AML-193 (cell line): Measurements from ENCODE around the gene SAMD8.
"Not testable (repeated sequence)": the region's sequence is repeated elsewhere in the genome, so short reads cannot be mapped to it uniquely, and the experiment has no call there.

Source experiments
- DNase-seq, 2 experiments: peaks; one replicate each; lab custom pipeline; 2025; lab: John Stamatoyannopoulos, UW

Gene SAMD8

DNA sequence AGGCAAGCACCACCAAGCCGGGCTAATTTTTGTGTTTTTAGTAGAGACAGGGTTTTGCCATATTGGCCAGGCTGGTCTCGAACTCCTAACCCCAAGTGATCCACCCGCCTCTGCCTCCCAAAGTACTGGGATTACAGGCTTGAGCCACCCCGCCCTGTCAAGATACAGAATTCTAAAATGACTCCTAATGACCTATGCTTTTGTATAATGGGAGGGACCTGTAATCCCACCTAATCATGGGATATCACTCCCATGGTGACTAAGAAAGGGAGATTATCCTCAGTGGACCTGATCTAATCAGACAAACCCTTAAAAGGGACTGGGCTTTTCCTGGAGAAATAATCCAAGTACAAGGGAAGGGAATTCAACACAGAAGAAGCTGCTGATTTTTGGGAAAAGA is 28.8 kb downstream of the SAMD8 start:
- DNase-seq = no peak

- no peak for DNase-seq
Measured at GRCh38 chr10:75143353-75143752, 31.9 kb downstream of the SAMD8 start.

GRCh38 chr10:75145590-75145989 is 34.1 kb downstream of the SAMD8 start:
- DNase-seq = no peak

GRCh38 chr10:75146780-75147179 is 35.3 kb downstream of the SAMD8 start:
- no peak for DNase-seq

GRCh38 chr10:75150656-75151055 is 39.2 kb downstream of the SAMD8 start:
- no peak for DNase-seq

DNA sequence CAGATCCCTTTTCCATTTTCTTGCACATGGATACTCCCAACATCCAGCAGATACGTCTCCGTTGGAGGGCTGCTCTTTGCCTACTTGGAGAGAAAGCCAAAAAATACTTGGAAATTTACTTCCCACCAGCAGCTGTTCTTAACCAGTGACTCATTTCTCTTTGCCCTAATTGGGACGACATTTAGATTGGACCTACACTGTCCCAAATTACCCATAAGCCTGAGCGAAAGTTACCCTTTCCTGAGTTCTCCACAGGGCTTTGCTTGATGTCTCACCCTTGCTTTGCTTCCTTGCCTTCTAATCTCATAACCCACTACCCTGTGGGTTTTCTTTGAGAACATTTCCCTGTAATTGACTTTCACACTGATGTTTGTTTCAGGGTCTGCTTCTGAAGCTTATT is 48.1 kb downstream of the SAMD8 start:
- no peak for DNase-seq

DNA sequence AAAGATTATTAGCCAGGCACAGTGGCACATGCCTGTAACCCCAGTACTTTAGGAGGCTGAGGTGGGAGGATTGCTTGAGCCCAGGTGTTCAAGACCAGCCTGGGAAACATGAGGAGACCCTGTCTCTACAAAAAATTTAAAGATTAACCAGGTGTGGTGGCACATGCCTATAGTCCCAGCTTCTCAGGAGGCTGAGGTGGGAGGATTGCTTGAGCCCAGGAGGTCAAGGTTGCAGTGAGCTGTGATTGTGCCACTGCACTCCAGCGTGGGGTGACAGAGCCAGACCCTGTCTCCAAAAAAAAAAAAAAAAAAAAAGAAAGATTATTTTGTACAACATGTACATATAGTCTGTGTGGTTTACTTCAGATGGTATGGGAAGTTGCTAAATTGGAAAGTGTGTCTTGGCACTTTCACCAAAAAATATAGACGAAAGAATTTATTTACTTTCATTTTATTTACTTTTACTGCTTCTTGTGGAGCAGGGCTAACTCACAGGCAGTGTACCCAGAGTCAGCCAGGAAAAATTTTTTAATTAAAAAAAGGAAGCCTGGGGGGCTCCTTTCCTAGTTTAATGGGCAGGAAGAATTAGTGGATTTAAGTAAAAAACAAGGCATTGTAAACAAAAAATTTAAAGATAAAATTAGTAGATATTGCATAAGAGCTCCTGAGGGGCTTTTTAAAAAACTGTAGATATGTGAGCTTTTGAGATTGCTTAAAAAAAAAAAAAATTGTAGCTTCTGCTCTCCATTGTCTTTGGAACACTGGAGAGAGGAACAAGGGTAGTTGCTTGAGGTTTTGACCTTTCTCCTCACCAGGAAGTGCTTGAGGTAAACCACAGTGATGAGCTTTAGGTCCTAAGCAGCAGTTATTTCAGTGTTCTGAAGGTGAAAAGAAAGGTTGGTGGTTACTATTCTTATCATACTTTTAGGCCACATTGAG is 54.5 kb downstream of the SAMD8 start:
- DNase-seq = peak; percentile 77 to 84

DNA sequence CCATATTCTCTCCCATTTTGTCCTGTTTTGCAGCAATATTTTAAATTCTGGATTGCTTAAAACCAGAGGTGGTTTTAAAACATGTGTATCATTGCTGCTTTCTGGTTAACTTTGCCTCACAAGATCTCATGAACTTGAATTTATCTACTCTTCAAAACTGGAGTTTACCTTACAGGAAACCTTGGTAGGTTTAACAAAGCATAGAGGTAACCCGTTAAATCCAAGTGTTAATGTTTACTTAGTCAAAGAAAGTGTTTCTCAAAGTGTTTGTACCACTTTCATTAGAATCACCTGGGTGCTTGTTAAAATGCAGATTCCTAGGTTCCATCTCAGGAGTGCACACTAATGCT is 55.1 kb downstream of the SAMD8 start:
- DNase-seq = no peak

GRCh38 chr10:75168275-75168674 is 56.8 kb downstream of the SAMD8 start:
- no peak for DNase-seq

DNA sequence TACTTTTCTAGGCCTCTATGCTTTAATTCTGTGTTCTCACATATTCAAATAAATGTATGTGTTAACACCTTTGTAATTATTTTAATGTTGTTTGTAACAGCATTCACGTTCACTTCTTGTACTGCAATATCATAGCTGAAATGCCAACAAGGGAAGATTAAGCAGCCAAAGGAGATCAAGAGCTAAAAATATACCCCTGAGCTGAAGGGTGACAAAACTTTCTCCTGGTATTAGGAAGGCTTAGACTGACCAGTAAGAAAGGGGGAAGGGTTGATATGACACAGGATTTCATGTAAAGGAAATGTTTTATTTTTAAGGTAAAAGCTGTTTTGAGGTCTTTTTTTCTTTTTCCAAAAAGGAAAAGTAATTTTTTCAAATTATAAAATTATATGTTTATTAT is 58.8 kb downstream of the SAMD8 start:
- DNase-seq = no peak

DNA sequence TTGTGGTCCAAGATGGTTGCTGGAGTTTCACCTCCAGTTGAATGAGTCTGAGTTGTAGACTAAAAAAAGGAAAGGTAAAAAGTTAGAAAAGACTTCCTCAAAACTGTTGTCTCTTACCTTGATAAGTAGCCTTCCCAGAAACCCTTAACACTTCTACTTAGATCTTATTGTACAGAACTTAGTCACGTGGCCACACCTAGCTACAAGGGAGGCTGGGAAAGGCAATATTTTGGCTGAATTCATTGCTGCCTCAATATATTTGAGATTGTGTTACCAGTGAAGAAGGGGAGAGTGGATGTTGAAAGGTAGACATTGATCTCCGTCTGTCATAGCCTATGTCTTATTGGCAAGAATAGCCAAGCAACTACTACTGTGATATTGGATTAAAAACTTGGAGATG is 63.6 kb downstream of the SAMD8 start:
- DNase-seq = no peak

DNA sequence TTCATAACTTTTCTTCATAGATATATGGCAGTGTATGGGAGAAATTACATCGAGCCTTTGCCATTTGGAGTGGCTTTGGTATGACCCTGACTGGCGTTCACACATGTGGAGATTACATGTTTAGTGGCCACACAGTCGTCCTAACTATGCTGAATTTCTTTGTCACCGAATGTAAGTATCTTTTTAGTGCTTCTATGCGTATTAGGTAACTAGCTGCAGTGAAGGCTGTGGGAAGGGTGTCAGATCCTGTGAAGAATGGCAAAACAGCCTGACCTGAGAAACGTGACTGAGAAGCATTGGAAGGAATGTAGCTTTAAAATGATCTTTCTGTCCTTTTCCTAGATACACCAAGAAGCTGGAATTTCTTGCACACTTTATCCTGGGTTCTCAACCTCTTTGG is 64.6 kb downstream of the SAMD8 start:
- no peak for DNase-seq

DNA sequence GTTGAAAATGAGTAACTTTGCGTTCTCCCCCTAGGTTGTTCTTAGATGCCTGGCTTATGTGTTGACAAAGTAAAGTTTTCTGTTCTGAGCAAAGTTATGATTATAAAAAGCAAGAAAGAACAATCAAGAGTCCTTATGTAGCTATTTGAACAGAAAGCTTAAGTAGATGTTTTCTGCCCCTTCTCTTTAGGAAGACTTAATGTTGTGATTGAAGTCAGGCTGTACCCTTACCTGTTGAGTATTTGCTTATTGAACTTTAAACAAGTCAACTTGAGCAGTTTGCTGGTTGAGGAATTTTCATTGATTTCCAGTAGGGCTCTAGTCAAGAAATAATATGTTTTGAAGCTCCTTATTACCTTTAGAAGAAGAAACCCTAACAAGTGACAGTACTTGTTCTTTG is 65.3 kb downstream of the SAMD8 start:
- no peak for DNase-seq

- no peak for DNase-seq
Measured at GRCh38 chr10:75179657-75180177, 68.3 kb downstream of the SAMD8 start.

DNA sequence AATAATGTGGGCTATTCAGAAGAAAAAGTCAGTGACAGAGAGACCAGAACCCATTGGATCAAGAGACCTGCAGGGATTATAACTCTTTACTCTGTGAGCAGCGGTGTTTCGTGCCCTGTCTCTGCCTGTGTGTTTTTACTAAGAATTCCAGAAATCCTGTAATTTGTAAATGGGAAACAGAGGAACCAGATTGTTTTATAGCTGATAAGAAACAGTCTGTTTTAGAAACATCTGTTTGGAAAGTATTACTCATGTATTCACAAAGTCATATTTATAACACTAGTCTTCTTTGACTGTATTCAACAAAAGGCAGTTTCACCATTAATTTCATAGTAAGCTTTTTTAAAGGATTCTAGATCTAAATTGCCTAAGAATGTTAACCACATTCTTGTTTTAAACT is 69.1 kb downstream of the SAMD8 start:
- DNase-seq = no peak

- no peak for DNase-seq
Measured at GRCh38 chr10:75181073-75181472, 69.6 kb downstream of the SAMD8 start.

DNA sequence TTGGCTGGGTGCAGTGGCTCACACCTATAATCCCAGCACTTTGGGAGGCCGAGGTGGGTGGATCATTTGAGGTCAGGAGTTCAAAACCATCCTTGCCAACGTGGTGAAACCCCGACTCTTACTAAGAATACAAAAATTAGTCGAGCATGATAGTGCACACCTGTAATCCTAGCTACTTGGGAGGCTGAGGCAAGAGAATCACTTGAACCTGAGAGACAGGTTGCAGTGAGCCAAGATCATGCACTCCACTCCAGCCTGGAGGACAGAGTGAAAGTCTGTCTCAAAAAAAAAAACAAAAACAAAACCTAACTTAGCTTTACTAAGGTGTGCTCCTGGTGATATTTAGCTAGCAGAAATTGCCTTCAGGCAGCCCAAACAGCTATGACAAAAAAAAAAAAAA is 74.9 kb downstream of the SAMD8 start:
- DNase-seq = no peak

DNA sequence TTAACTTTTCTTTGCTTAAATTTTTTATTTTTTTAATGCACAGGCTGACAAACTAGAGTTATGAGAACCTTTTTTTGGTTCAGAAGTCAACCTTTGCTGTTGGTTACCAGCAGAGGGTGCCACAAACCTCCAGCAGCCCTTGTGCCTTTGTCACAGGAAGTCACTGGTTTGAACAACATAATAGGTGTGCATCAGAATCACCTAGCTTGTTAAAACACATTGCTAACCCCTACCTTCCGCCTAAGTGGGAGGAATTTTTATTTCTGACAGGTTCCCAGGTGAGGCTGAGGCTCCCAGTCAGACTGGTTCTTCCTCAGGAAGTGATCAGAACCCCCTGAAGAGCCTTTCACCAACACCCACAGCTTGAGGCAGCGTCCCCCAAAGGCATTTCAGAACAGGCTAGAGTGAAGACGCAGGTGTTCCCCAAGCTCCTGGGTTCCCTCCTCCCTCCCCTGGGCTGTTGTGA is 76.5 kb downstream of the SAMD8 start:
- peak; percentile 53 to 56 for DNase-seq

- DNase-seq = not testable (repeated sequence)
Measured at GRCh38 chr10:75188522-75188921, 77.1 kb downstream of the SAMD8 start.

DNA sequence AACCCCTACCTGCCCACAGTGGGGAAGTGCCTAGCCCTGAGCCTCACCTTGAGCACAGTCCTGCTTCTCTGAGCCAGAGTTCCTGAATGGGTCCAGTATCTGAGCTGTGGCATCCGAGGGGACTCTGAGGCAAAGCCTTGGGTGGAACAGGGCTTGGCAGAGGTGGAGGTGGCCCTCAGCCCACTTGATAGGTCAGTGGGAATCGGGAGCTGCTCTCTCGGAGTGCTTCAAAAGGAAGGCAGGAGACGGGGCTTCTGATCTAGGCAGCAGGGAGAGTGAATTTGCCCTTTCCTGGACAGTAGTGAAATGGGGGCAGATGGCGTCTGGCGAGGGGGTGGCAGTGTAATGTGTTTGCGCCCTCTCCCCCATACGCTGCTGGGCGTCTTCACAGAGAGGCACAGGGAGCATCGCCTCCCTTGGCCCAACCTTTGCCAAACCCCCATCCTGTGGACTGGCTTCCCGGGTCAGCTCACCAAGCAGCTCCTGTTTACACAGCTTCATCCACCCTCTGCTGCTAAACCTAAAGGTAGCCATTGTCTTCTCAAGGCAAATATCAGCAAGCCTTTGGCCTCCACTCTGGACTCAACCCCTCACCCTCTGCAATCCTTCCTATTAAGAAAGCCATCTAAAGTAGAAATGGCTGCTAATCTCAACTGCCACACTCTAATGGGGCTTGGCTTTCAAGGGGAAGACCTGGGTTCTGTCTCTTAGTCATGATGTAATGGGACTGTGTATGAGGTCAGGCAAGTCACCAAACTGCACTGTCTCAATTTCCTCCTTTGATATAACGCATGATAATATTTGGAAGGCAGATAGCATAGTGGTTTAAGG is 78.0 kb downstream of the SAMD8 start:
- DNase-seq = no peak

DNA sequence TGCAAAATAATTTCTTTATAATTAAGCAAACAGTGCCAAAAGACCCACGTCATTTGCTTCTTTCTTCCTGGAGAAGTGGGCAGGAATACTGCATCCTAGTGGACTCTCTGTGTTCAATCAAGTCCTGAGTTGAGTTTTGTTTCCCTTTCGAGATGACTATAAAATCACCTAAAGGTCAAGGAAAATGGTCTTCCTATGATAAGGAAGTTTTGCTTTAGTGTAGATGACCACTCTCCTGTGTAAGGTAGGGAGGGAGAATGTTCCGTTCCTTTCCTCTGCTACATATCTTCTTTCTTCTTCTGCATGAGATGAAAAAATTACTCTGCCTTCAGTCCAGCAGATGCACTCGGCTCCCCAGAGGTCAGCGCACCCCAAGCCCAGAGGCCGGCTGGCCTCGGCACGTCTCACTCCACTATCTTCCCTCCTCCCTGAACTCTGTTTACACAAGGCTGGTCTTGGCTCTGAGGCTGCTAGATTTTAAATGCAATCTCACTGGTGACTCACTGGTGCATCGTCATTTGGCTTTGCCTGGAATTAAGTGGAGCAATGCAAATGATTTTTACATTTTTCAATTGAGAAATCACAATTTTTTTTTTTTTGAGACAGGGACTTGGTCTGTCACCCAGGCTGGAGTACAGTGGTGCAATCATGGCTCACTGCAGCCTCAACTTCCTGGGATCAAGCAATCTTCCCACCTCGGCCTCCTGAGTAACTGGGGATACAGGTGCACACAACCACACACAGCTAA is 80.5 kb downstream of the SAMD8 start:
- peak; percentile 38 to 53 for DNase-seq

DNA sequence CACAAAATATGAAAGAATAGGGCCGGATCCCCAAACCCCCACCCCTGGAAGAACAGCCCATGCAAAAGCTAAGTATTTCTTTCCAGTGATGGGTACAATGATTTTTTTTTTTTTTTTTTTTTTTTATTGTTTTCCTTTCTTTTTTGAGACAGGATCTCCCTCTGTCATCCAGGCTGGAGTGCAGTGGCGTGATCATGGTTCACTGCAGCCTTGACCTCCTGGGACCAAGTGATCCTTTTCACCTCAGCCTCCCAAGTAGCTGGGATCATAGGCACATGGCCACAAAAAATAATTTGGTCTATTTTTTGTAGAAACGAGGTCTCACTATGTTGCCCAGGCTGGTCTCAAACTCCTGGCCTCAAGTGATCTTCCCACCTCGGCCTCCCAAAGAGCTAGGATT is 83.2 kb downstream of the SAMD8 start:
- not testable (repeated sequence) for DNase-seq
